ENCODE data around the gene COL6A1.
"Not testable (repeated sequence)": the region's sequence is repeated elsewhere in the genome, so short reads cannot be mapped to it uniquely, and the experiment has no call there.

Gene COL6A1

GRCh38 chr21:46029186-46029924 is 47.8 kb downstream of the COL6A1 start:
- DNase-seq = no peak

- no peak for DNase-seq
These were observed 49.9 kb downstream of the COL6A1 start for GRCh38 chr21:46031484-46031883.

DNA sequence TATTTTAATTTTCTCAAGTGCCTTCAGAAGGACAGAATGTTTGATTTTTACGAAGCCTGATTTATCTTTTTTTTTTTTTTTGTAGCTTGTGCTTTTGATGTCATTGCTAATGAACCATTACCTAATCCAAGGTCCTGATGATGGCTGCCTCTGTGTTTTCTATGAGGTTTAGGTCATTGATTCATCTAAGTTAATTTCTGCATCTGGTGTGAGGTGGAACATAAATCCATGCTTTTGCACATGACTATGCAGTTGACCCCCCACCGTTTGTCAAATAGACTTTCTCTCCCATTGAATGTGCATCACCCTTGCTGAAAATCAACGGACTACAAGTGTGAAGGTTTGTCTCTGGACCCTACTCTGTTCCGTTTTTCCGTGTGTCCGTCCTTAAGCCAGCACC is 50.5 kb downstream of the COL6A1 start:
- DNase-seq = no peak

- no peak for DNase-seq
These were observed 52.1 kb downstream of the COL6A1 start for GRCh38 chr21:46033410-46034400.

DNA sequence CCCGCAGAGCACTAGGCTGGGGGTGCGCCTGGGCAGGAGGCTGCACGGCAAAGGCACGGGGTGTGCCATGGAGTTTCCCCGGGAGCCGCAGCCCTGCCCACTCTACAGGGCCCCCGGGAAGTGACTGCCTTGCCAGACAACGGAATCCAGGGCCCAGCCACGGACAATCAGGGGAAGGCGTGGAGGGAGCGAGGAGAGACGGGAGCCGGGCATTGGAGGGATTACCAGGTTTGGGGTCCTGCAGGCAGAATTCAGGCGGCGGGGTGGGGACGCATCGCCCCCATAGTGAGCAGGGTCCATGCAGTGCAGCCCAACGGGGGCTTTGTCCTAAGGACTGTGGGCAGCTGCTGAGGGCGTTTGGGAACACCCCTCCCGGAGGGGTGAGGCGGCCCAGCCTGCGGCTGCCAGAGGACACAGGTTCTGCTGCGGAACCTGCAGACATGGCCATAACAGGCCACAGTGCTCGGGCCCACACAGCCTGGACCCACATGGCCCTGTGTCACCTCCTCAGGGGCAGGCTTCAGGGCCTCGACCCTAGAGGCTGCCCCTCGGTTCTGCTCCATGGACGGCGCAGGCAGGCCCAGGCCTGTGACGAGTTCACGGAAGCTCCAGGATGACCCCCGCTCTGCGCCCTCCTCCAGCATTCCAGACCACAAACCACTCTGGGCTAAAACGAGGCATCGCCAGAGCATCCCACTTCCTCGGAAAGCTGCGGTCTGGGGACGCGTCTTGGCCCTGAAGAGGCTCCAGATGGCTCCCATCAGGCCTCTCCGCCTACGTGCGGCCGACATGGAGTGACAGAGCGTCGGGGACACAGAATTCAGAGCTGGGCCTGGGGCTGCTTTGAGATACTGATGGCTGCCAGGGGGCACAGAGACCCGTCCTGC is 54.5 kb downstream of the COL6A1 start:
- no peak for DNase-seq

DNA sequence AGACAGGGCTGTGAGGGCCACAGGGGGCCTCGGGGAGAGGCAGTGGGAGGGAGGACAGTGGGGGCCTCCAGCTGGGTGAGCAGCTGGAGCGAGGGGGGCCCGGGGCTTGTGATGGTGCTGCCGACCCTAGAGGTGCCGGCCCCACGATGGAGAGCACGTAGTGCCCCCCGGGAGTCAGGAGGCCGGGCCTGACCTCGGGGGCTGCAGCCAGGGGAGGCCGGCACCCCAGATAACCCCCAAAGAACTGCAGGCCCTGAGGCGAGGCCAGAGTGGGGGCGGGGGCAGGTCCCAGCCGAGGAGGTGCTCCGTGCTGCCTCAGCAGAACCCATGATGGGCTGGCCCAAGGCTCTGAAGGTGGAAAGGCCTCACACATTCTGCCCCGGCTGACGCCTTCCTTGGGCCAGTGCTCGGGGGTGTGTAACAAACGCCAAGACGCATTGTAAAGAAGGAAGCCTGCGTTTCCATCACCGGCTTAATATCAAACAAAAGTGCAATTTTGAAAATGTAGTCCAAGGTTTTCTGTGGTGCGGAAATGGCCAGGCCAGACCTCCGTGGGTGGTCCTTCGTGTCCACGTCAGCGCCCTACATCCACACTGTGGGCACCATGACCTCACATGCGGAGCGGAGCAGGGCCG is 55.2 kb downstream of the COL6A1 start:
- DNase-seq = no peak

GRCh38 chr21:46037331-46038325 is 56.1 kb downstream of the COL6A1 start:
- DNase-seq = no peak

DNA sequence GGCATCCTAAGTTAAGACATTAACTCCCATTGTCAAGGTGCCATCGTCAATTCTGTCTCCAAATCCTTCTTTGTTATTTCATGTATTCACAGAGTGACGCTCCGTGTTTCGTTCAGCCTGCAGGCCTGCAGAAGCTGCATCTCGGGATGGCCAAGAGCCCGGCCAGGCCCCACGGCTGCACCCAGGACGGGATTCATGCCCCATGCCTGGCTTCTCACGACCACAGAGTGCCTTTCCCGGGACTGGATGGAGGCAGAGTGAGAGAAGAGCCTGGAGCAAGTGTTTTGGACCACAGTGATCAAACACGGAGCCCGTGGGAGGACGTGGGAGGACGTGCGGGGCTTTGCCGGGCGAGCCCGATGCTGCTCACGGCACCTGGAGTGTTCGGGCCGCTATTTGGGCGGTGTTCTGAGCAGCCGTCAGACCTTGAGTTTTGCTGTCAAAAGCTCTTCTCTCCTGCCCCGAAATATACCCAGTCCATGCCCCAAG is 56.8 kb downstream of the COL6A1 start:
- no peak for DNase-seq

- no peak for DNase-seq
These were observed 57.4 kb downstream of the COL6A1 start for GRCh38 chr21:46038871-46039397.

GRCh38 chr21:46039891-46040660 is 58.5 kb downstream of the COL6A1 start:
- no peak for DNase-seq

DNA sequence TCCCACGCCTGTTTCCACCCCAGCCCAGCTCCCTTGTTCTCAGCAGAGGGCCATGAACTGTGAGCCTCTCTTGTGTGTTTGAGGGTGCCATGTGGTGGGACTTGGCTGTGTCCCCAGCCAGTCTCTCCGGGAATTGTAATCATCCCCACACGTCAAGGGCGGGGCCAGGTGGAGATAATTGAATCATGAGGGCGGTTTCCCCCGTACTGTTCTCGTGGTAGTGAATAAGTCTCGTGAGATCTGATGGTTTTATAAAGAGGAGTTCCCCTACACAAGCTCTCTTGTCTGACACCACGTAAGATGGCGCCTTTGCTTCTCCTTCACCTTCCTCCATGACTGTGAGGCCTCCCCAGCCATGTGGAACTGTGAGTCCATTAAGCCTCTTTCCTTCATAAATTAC is 59.1 kb downstream of the COL6A1 start:
- no peak for DNase-seq

DNA sequence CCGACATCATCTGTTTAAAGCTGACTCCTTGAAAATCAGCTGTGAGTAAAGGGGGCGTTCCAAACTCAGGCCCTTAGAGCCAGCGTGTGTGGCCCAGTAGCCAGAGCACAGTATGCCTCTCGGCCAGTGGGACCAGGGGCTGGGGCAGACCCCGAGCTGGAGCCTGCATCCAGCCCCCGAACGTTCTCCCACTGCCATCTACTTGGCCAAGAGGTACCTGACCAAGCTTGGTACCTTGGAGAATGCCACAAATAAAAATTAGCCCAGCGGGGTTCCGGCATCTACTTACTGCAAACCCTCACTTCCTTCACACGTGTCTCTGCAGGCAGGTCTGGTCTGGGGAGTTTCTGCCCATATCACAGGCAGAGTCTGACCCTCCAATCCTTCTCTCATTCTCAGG is 59.6 kb downstream of the COL6A1 start:
- no peak for DNase-seq

GRCh38 chr21:46045154-46045553 is 63.6 kb downstream of the COL6A1 start:
- no peak for DNase-seq

GRCh38 chr21:46046471-46046870 is 64.9 kb downstream of the COL6A1 start:
- DNase-seq = no peak

DNA sequence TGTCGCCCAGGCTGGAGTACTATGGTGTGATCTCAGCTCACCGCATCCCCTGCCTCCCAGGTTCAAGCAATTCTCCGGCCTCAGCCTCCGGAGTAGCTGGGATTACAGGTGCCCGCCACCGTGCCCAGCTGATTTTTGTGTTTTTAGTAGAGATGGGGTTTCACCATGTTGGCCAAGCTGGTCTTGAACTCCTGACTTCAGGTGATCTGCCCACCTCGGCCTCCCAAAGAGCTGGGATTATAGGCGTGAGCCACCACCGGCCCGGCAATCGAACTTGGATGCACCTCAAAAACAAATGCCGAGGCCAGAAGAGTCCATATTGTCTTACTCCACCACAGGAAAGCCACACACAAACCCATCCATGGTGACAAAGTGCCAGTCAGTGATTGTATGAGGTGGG is 65.3 kb downstream of the COL6A1 start:
- not testable (repeated sequence) for DNase-seq

- no peak for DNase-seq
These were observed 67.6 kb downstream of the COL6A1 start for GRCh38 chr21:46048926-46049889.

GRCh38 chr21:46049890-46050667 is 68.5 kb downstream of the COL6A1 start:
- DNase-seq = no peak

Measured in NCI-H510A (cell line).